Measurements from ENCODE around the gene ACSF2.

Gene ACSF2

DNA sequence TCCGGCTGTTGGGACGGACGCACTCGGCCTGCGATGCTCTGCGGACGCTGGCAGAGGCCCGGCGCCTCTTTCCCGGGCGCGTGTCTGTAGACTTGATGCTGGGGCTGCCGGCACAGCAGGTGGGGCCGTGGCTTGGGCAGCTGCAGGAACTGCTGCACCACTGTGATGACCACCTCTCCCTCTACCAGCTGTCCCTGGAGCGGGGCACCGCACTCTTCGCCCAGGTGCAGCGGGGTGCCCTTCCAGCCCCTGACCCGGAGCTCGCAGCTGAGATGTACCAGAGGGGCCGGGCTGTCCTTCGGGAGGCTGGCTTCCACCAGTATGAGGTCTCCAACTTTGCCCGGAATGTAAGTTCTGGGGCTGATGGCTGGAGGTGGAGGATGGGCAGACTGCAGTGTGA lies 56.1 kb downstream of the ACSF2 start:
- Histone ChIP-seq H3K27me3 (ENCODE audit: control insufficient read depth in 2 of 2, insufficient read depth in 2 of 2, low read length in 2 of 2) (no peaks in the 10 kb centered on the region), H3K4me3 (ENCODE audit: low read length in 2 of 2) (no peak overlapping the region), H3K4me1 (ENCODE audit: control insufficient read depth in 2 of 2, insufficient read depth in 2 of 2, low read length in 2 of 2) (peaks cover 18 to 19% of the 10 kb centered on the region in 2 donors), H3K9ac (ENCODE audit: low read depth in 1 of 2, low read length in 2 of 2) (no peak overlapping the region), H3K27ac (ENCODE audit: low read depth in 2 of 2, low read length in 2 of 2) (peak overlapping the region in 1 of 2 donors; percentile 6), H3K9me3 (ENCODE audit: control insufficient read depth in 2 of 2, low read length in 2 of 2) (no peaks in the 10 kb centered on the region), H3K36me3 (ENCODE audit: control insufficient read depth in 2 of 2, insufficient read depth in 2 of 2, low read length in 2 of 2) (peaks cover 27 to 29% of the 10 kb centered on the region in 2 donors)

GRCh38 chr17:50482516-50482915 lies 56.5 kb downstream of the ACSF2 start:
- Histone ChIP-seq H3K27ac (ENCODE audit: low read depth in 2 of 2, low read length in 2 of 2) (peak overlapping the region; percentile 52 to 71), H3K4me3 (ENCODE audit: low read length in 2 of 2) (no peak overlapping the region), H3K36me3 (ENCODE audit: control insufficient read depth in 2 of 2, insufficient read depth in 2 of 2, low read length in 2 of 2) (peaks cover 27 to 33% of the 10 kb centered on the region in 2 donors), H3K4me1 (ENCODE audit: control insufficient read depth in 2 of 2, insufficient read depth in 2 of 2, low read length in 2 of 2) (peaks cover 18 to 19% of the 10 kb centered on the region in 2 donors), H3K9ac (ENCODE audit: low read depth in 1 of 2, low read length in 2 of 2) (peak overlapping the region in 1 of 2 donors; percentile 20), H3K9me3 (ENCODE audit: control insufficient read depth in 2 of 2, low read length in 2 of 2) (no peaks in the 10 kb centered on the region), H3K27me3 (ENCODE audit: control insufficient read depth in 2 of 2, insufficient read depth in 2 of 2, low read length in 2 of 2) (no peaks in the 10 kb centered on the region)

GRCh38 chr17:50483266-50483665 lies 57.2 kb downstream of the ACSF2 start:
- Histone ChIP-seq H3K4me1 (ENCODE audit: control insufficient read depth in 2 of 2, insufficient read depth in 2 of 2, low read length in 2 of 2) (peaks cover 13 to 15% of the 10 kb centered on the region in 2 donors), H3K27ac (ENCODE audit: low read depth in 2 of 2, low read length in 2 of 2) (no peak overlapping the region), H3K4me3 (ENCODE audit: low read length in 2 of 2) (no peak overlapping the region), H3K9me3 (ENCODE audit: control insufficient read depth in 2 of 2, low read length in 2 of 2) (no peaks in the 10 kb centered on the region), H3K36me3 (ENCODE audit: control insufficient read depth in 2 of 2, insufficient read depth in 2 of 2, low read length in 2 of 2) (peaks cover 27 to 33% of the 10 kb centered on the region in 2 donors), H3K27me3 (ENCODE audit: control insufficient read depth in 2 of 2, insufficient read depth in 2 of 2, low read length in 2 of 2) (no peaks in the 10 kb centered on the region), H3K9ac (ENCODE audit: low read depth in 1 of 2, low read length in 2 of 2) (no peak overlapping the region)

DNA sequence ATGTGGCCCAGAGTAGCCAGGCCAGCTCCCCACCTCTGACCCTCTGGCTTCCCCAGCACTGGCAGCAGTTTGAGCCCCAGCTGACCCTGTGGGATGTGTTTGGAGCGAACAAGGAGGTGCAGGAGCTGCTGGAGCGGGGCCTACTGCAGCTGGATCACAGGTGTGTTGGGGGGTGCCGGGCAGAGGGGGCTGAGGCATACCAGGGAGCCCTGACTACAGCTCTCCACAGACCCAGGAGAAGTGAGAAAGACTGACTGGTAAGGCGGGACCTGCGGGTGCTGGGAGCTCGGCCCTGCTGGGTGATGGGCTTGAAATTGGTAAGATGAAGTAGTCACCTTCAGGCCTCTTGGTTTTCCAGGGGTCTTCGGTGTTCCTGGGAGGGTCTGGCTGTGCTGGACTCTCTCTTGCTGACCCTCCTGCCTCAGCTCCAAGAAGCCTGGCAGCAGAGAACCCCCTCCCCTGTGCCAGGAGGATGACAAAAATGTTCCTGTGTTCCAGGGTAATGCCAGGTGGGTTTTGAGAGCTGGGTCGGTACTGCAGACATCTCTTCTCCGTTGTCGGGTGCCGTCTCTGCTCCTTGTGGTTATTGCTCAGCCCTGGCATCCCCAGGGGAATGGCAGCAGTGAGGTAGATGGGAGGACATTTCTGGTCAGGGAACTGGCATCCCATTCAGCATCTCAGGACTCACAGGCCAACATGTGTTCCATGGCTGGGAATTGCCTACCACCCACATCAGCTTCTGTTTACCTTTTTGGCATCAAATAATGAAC lies 58.6 kb downstream of the ACSF2 start:
- H3K9ac ChIP-seq (ENCODE audit: low read depth in 1 of 2, low read length in 2 of 2): no peak overlapping the region
- H3K36me3 ChIP-seq (ENCODE audit: control insufficient read depth in 2 of 2, insufficient read depth in 2 of 2, low read length in 2 of 2): peaks cover 27 to 33% of the 10 kb centered on the region in 2 donors
- no peak overlapping the region for H3K4me3 ChIP-seq (ENCODE audit: low read length in 2 of 2)
- no peaks in the 10 kb centered on the region for H3K27me3 ChIP-seq (ENCODE audit: control insufficient read depth in 2 of 2, insufficient read depth in 2 of 2, low read length in 2 of 2)
- H3K9me3 ChIP-seq (ENCODE audit: control insufficient read depth in 2 of 2, low read length in 2 of 2): no peaks in the 10 kb centered on the region
- peaks cover 10 to 12% of the 10 kb centered on the region in 2 donors for H3K4me1 ChIP-seq (ENCODE audit: control insufficient read depth in 2 of 2, insufficient read depth in 2 of 2, low read length in 2 of 2)
- H3K27ac ChIP-seq (ENCODE audit: low read depth in 2 of 2, low read length in 2 of 2): no peak overlapping the region

DNA sequence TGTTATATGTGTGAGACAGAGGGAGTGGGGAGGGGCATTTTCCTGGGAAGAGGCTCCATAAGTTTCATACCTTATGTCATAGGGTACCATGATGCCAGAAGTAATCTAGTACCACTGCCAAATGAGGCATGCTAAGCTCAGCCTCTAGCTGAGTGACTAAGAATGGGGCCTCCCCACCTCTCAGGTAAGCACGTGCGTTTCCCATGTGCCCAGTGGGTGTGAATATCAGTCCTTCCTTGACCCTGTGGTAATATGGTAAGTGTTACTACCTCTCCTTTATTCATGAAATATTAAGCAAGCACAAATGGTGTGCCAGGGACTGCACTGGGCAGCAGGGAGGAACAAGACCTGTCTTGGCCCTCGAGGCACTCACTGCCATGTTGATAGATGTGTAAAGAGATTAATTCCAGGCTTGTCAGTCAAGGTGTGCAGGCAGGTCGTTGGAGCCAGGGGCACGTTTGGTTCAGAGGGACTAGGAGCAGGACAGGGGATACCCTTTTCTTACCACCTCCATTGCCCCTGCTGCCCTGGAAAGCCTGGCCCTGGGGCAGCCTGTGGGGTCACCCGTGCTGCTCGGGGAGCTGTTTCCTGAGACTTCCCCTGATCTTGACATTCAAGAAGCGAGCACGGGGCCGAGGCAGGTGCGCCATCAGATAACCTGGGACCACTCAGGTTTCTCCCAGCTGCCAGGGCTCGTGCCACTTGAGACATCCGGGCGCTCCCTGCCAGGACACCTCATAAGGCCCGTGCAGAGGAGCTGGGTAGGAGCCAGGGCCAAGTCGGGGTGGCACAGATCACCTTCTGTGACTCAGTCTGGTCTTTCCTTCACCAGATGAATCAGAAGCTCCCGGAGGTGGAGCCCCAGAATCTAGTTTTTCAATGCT lies 61.4 kb downstream of the ACSF2 start:
- Histone ChIP-seq H3K36me3 (ENCODE audit: control insufficient read depth in 2 of 2, insufficient read depth in 2 of 2, low read length in 2 of 2) (peaks cover 23 to 33% of the 10 kb centered on the region in 2 donors), H3K27ac (ENCODE audit: low read depth in 2 of 2, low read length in 2 of 2) (no peak overlapping the region)

DNA sequence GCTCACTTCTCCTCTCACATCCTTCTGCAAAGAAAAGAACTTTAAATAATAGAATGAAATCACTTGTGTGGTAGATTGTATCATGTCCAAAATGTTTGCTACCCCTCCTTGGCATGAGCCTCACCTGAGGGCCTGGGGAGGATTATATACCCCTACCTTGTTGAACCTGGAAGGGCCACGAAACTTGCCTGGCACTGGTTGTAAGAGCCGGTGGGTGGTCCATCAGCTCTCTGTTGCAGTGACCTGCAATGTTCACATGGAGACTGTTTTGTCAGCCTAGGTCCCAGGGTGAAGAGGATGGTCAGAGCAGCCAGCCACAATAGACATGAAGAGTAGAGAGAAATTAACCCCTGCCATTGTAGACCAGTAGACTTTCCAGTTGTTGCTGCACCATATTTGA lies 62.9 kb downstream of the ACSF2 start:
- Histone ChIP-seq H3K36me3 (ENCODE audit: control insufficient read depth in 2 of 2, insufficient read depth in 2 of 2, low read length in 2 of 2) (peaks cover 16 to 25% of the 10 kb centered on the region in 2 donors), H3K27ac (ENCODE audit: low read depth in 2 of 2, low read length in 2 of 2) (no peak overlapping the region), H3K9ac (ENCODE audit: low read depth in 1 of 2, low read length in 2 of 2) (no peak overlapping the region), H3K4me3 (ENCODE audit: low read length in 2 of 2) (no peak overlapping the region), H3K9me3 (ENCODE audit: control insufficient read depth in 2 of 2, low read length in 2 of 2) (no peaks in the 10 kb centered on the region), H3K27me3 (ENCODE audit: control insufficient read depth in 2 of 2, insufficient read depth in 2 of 2, low read length in 2 of 2) (no peaks in the 10 kb centered on the region), H3K4me1 (ENCODE audit: control insufficient read depth in 2 of 2, insufficient read depth in 2 of 2, low read length in 2 of 2) (no peaks in the 10 kb centered on the region)

More for the DNA sequence above, 61.4 kb downstream of the ACSF2 start:
- H3K4me1 ChIP-seq (ENCODE audit: control insufficient read depth in 2 of 2, insufficient read depth in 2 of 2, low read length in 2 of 2): peaks cover 4 to 5% of the 10 kb centered on the region in 2 donors
- H3K9ac ChIP-seq (ENCODE audit: low read depth in 1 of 2, low read length in 2 of 2): no peak overlapping the region
- H3K27me3 ChIP-seq (ENCODE audit: control insufficient read depth in 2 of 2, insufficient read depth in 2 of 2, low read length in 2 of 2): no peaks in the 10 kb centered on the region
- H3K9me3 ChIP-seq (ENCODE audit: control insufficient read depth in 2 of 2, low read length in 2 of 2): no peaks in the 10 kb centered on the region
- no peak overlapping the region for H3K4me3 ChIP-seq (ENCODE audit: low read length in 2 of 2)

DNA sequence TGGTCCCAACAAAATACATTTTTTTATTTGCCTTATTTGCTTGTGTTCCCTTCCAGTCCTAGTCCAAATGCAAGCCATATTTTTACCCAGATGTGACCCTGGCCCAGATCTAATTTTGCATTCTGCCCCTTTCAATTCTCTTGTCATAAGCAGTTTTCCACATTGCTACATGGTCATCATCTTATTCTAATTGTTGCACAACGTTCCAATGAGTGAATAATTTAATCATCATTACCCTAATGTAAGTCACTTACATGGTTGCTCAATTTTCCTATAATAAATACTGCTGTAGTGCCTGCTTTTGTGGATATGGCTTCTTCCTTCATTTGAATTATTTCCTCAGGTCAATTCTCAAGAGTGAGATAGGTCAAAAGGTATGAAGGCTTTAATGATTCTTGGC lies 65.5 kb downstream of the ACSF2 start:
- H3K4me1 ChIP-seq (ENCODE audit: control insufficient read depth in 2 of 2, insufficient read depth in 2 of 2, low read length in 2 of 2): no peaks in the 10 kb centered on the region
- H3K36me3 ChIP-seq (ENCODE audit: control insufficient read depth in 2 of 2, insufficient read depth in 2 of 2, low read length in 2 of 2): peaks cover 0 to 5% of the 10 kb centered on the region in 2 donors
- no peaks in the 10 kb centered on the region for H3K27me3 ChIP-seq (ENCODE audit: control insufficient read depth in 2 of 2, insufficient read depth in 2 of 2, low read length in 2 of 2)
- no peak overlapping the region for H3K27ac ChIP-seq (ENCODE audit: low read depth in 2 of 2, low read length in 2 of 2)
- H3K4me3 ChIP-seq (ENCODE audit: low read length in 2 of 2): no peak overlapping the region
- no peak overlapping the region for H3K9ac ChIP-seq (ENCODE audit: low read depth in 1 of 2, low read length in 2 of 2)
- no peaks in the 10 kb centered on the region for H3K9me3 ChIP-seq (ENCODE audit: control insufficient read depth in 2 of 2, low read length in 2 of 2)

- H3K4me3 ChIP-seq (ENCODE audit: low read length in 2 of 2): no peak overlapping the region
- H3K9ac ChIP-seq (ENCODE audit: low read depth in 1 of 2, low read length in 2 of 2): no peak overlapping the region
- H3K27me3 ChIP-seq (ENCODE audit: control insufficient read depth in 2 of 2, insufficient read depth in 2 of 2, low read length in 2 of 2): no peaks in the 10 kb centered on the region
- H3K27ac ChIP-seq (ENCODE audit: low read depth in 2 of 2, low read length in 2 of 2): no peak overlapping the region
- H3K9me3 ChIP-seq (ENCODE audit: control insufficient read depth in 2 of 2, low read length in 2 of 2): no peaks in the 10 kb centered on the region
- no peaks in the 10 kb centered on the region for H3K4me1 ChIP-seq (ENCODE audit: control insufficient read depth in 2 of 2, insufficient read depth in 2 of 2, low read length in 2 of 2)
- peaks cover 0 to 3% of the 10 kb centered on the region in 2 donors for H3K36me3 ChIP-seq (ENCODE audit: control insufficient read depth in 2 of 2, insufficient read depth in 2 of 2, low read length in 2 of 2)
These were observed 66.2 kb downstream of the ACSF2 start for GRCh38 chr17:50492214-50492613.

DNA sequence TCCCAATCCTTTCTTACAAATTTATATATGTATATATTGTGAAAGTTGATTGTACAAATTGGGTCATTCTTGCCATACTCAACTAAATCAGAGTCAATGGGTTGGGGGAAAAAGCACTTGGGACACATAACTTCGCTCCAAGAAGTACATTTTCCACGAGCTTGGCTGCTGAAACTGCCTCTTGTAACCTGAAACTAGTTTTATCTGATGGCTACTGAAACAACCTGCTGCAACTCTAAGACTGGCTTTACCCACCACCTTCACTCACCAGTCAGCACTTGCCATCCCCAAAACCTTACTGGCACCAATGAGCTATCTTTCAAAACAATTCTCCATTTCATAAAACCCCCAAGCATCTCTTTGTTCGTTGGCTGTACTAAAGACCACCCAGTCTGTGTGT lies 67.7 kb downstream of the ACSF2 start:
- Histone ChIP-seq H3K27me3 (ENCODE audit: control insufficient read depth in 2 of 2, insufficient read depth in 2 of 2, low read length in 2 of 2) (no peaks in the 10 kb centered on the region), H3K36me3 (ENCODE audit: control insufficient read depth in 2 of 2, insufficient read depth in 2 of 2, low read length in 2 of 2) (no peaks in the 10 kb centered on the region), H3K27ac (ENCODE audit: low read depth in 2 of 2, low read length in 2 of 2) (no peak overlapping the region), H3K9ac (ENCODE audit: low read depth in 1 of 2, low read length in 2 of 2) (no peak overlapping the region), H3K9me3 (ENCODE audit: control insufficient read depth in 2 of 2, low read length in 2 of 2) (no peaks in the 10 kb centered on the region), H3K4me3 (ENCODE audit: low read length in 2 of 2) (no peak overlapping the region), H3K4me1 (ENCODE audit: control insufficient read depth in 2 of 2, insufficient read depth in 2 of 2, low read length in 2 of 2) (peaks cover 5 to 8% of the 10 kb centered on the region in 2 donors)

- H3K9me3 ChIP-seq (ENCODE audit: control insufficient read depth in 2 of 2, low read length in 2 of 2): no peaks in the 10 kb centered on the region
- H3K36me3 ChIP-seq (ENCODE audit: control insufficient read depth in 2 of 2, insufficient read depth in 2 of 2, low read length in 2 of 2): no peaks in the 10 kb centered on the region
- H3K4me1 ChIP-seq (ENCODE audit: control insufficient read depth in 2 of 2, insufficient read depth in 2 of 2, low read length in 2 of 2): peaks cover 5 to 8% of the 10 kb centered on the region in 2 donors
- H3K9ac ChIP-seq (ENCODE audit: low read depth in 1 of 2, low read length in 2 of 2): no peak overlapping the region
- H3K27me3 ChIP-seq (ENCODE audit: control insufficient read depth in 2 of 2, insufficient read depth in 2 of 2, low read length in 2 of 2): no peaks in the 10 kb centered on the region
- no peak overlapping the region for H3K4me3 ChIP-seq (ENCODE audit: low read length in 2 of 2)
- H3K27ac ChIP-seq (ENCODE audit: low read depth in 2 of 2, low read length in 2 of 2): no peak overlapping the region
These were observed 69.3 kb downstream of the ACSF2 start for GRCh38 chr17:50495217-50495823.

Data from mucosa of rectum (tissue), 2 donors.